Stimulated activated CD4-positive, alpha-beta T cell treated with anti-CD3 and anti-CD28 coated beads, Interleukin-12 subunit alpha, Interleukin-12 subunit beta, amount 100 ng/mL, for 48 hours (primary cell): ENCODE measurements around the gene TNFAIP1.

Source experiments
- DNase-seq, 3 donors: peaks; one replicate each; pipeline ENCODE4 v3.0.0-alpha.2; 2020; ENCODE audit warnings: low read depth in 2 of 3, low spot score in 1 of 3

TNFAIP1 gene

GRCh38 chr17:28370035-28370743, 34.6 kb downstream of the TNFAIP1 start, which contains the start of gene VTN:
Gene VTN, minus strand, starts transcription at chr17:28370307. Its CDS starts 104 bp downstream, at chr17:28370203.
- DNase-seq: no peak

GRCh38 chr17:28370744-28371103, 35.2 kb downstream of the TNFAIP1 start:
- DNase-seq: no peak

- peak; percentile 76 to 84 (median 81) for DNase-seq
Measured at GRCh38 chr17:28371245-28372202, 36.0 kb downstream of the TNFAIP1 start, which contains the start of gene SARM1. Gene SARM1, plus strand, starts transcription at chr17:28371694. Its CDS starts 339 bp downstream, at chr17:28372033.

- DNase-seq: peak in 1 of 3 donors; percentile 32
Measured at GRCh38 chr17:28372203-28372944, 36.8 kb downstream of the TNFAIP1 start.

GRCh38 chr17:28372945-28373274, 37.3 kb downstream of the TNFAIP1 start:
- no peak for DNase-seq

GRCh38 chr17:28379814-28380801, 44.5 kb downstream of the TNFAIP1 start:
- DNase-seq: no peak

- no peak for DNase-seq
Measured at GRCh38 chr17:28381141-28381825, 45.7 kb downstream of the TNFAIP1 start.

GRCh38 chr17:28384281-28385036, 48.9 kb downstream of the TNFAIP1 start:
- DNase-seq: peak; percentile 37 to 57 (median 54)

GRCh38 chr17:28385037-28385400, 49.5 kb downstream of the TNFAIP1 start:
- DNase-seq: no peak

GRCh38 chr17:28385406-28385805, 49.8 kb downstream of the TNFAIP1 start:
- no peak for DNase-seq

GRCh38 chr17:28386391-28386790, 50.8 kb downstream of the TNFAIP1 start:
- no peak for DNase-seq

GRCh38 chr17:28388106-28388505, 52.5 kb downstream of the TNFAIP1 start:
- no peak for DNase-seq

GRCh38 chr17:28390141-28390540, 54.6 kb downstream of the TNFAIP1 start:
- DNase-seq: no peak

GRCh38 chr17:28390563-28390962, 55.0 kb downstream of the TNFAIP1 start:
- DNase-seq: no peak

- no peak for DNase-seq
Measured at GRCh38 chr17:28390984-28391383, 55.4 kb downstream of the TNFAIP1 start.

GRCh38 chr17:28391401-28391800, 55.8 kb downstream of the TNFAIP1 start:
- DNase-seq: no peak

GRCh38 chr17:28392491-28392890, 56.9 kb downstream of the TNFAIP1 start:
- no peak for DNase-seq

GRCh38 chr17:28394337-28395116, 59.0 kb downstream of the TNFAIP1 start:
- DNase-seq: no peak
